ENCODE data around the gene SETD1B.
"Not testable (repeated sequence)": the region's sequence is repeated elsewhere in the genome, so short reads cannot be mapped to it uniquely, and the experiment has no call there.

The SETD1B gene

DNA sequence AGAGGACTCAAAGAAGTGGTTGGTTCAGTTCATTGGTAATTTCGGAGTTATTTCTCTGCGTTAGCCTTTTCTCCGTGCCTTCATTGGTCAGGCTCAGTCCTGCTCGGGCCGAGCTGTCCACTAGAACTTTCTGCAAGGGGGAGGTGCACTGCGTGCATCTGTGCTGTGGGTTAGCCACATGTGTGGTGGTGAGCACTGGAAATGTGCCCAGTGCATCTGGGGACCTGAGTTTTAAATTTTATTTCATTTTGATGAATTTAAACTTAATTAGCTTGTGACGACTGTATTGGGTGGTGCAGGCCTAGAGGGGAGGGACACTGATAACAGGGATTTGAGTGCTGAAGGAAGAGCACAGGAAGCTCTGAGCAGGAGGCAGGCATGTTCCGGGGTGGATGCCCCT, 24.5 kb downstream of the SETD1B start:
- DNase-seq, result no peak

DNA sequence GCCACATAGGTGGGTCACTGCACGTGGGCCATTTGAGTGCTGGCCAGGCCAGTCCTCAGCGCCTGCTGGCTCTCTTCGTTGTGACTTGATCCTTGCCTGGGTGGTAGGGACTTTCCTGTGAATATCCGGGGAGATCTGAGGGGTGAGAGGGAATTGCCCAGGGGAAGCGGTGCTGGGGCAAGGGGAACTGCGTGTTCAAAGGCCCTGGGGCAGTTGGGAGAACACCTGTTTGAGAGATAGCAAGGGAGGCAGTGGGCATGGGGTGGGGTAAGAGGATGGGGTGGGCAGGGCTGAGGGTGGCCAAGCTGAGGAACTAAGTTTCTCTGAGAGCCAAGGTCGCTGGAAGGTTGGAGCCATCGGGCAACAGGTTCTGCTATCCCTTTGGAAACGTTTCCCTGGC, 25.0 kb downstream of the SETD1B start:
- no peak for DNase-seq

DNA sequence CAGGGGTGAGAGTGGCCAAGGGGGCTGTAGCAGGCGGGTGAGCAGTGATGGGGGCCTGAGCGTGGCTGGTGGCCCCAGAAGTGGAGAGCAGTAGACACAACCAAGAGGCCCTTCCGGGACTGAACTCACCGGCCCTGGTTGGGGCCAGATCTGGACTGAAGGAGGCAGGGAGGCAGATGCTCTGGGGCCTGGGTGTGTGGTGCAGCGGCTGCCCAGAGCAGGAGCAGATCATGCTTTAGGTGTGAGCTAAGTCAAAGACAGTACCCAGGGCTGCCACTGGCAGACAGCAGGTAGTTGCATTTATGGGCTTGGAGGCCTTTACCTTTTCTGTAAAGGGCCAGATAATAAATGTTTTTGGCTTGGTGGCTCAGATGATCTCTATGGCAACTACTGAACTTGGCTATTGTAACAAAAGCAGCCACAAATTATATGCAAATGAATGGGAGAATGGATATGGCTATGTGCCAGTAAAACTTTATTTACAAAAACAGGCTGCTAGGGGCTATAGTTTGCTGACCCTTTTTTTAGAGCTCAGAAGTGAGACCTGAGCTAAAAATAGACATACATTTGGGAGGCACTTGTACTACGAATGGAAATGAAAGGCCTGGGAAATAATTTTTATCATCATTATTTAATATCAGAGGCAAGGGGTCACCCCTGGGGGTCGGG, 25.6 kb downstream of the SETD1B start:
- no peak for DNase-seq

DNA sequence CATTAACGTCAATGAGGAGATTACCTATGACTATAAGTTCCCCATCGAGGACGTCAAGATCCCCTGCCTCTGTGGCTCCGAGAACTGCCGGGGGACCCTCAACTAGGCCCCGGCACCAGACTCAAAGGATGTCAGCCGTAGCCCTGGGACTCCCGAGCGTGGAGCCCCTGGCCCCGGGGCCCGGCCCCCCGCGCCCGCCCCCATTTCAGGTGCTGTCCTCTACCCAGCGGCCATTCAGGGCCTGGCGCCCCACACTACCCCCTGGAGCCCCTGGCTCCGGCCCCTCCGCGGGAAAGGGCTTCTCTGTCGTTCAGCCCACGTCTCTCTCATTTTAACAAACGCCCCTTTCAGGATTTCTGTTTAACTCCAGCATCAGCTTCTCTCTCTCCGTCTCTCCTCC, 26.3 kb downstream of the SETD1B start:
- no peak for DNase-seq

DNA sequence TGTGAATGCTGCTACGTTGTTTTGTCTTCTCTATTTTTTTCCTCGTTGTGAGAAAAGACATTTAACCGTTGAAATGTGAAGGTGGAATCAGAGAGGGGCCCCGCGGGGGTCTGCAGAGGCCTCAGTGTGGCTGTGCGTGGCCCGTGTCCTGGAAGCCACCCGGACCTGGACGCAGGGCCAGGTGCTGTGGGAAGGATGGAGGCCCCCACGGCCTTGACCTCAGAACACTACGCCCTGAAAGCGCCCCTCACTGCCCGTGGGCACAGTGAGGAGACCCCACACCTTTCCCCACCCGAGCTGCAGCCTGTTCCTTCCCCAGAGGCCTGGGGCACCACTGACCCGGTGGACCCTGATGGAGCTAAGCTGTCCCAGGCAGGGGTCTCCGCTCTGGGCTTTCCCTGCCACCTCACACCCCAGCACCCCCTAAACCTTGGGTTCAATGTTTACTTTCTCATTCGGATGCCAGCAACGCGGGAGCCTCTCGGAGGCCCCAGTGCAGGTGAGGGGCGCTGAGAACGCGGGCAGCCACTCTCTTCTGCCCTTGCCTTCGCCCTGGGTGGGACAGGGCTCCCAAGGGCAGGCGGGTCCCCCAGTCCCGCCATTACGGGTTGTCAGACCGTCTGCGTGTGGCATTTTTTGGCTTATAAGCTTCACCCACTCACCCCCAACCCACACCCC, 26.9 kb downstream of the SETD1B start:
- no peak for DNase-seq

DNA sequence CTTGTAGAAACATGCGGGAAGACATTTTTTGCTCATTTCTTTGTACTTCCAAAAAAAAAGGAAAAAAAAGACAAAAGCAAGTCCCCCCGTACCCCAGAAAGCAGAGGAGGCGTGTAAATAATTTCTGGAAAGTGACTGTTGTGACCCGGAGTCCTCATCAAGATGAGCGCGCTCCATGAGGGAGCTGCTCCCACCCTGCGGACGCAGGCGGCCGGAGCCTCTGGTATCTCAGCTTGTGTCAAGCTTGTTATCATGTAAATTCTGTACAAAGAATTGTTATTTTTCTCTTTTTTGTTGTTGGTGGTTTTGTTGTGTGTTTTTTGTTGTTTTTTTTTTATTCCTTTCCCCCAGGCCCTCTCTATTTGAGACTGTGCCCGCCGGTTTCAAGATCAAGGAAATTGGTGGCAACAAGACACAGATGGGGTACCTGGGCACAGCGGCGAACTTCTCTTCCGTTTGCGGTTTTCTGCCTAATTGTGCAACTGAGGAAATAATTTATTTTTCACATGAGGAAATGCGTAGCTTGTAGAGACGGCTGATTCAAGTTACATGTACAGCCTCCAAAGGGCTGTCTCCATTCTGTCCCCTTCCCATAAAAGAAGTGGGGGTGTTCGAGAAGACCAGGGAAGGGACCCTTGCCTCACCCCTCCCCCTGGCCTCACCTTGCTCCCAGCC, 27.9 kb downstream of the SETD1B start:
- no peak for DNase-seq

DNA sequence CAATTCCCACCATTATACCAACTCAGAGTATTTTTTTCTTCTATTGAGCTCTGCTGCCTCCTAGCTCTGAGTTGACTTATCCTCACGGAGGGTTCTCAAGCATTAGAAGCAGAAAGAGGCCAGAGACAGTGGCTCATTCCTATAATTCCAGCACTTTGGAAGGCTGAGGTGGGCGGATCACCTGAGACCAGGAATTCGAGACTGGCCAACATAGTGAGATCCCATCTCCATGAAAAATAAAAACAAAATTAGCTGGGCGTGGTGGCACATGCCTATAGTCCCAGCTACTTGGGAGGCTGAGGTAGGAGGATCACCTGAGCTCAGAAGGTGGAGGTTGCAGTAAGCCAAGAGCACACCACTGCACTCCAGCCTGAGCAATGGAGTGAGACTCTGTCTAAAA, 33.9 kb downstream of the SETD1B start:
- no peak for DNase-seq

DNA sequence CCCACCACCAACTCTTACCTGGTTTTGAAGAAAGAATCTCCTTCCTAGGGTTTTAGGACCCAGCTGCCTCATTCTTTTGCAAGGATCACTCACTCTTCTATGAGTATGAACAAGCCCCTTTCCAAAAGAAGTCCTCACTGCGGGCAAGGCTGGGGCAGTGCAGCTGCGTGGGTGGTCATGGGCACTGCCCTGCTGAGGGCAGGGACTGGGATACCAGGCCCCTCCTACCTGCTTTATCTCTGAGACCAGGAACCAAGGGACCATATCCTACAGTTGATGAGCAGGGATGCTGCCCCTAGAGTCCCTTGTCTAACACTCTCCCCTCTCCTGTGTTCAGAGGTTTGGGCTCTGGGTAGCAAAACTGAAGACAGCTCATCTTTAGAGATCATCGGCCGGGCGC, 34.3 kb downstream of the SETD1B start:
- DNase-seq, result no peak

DNA sequence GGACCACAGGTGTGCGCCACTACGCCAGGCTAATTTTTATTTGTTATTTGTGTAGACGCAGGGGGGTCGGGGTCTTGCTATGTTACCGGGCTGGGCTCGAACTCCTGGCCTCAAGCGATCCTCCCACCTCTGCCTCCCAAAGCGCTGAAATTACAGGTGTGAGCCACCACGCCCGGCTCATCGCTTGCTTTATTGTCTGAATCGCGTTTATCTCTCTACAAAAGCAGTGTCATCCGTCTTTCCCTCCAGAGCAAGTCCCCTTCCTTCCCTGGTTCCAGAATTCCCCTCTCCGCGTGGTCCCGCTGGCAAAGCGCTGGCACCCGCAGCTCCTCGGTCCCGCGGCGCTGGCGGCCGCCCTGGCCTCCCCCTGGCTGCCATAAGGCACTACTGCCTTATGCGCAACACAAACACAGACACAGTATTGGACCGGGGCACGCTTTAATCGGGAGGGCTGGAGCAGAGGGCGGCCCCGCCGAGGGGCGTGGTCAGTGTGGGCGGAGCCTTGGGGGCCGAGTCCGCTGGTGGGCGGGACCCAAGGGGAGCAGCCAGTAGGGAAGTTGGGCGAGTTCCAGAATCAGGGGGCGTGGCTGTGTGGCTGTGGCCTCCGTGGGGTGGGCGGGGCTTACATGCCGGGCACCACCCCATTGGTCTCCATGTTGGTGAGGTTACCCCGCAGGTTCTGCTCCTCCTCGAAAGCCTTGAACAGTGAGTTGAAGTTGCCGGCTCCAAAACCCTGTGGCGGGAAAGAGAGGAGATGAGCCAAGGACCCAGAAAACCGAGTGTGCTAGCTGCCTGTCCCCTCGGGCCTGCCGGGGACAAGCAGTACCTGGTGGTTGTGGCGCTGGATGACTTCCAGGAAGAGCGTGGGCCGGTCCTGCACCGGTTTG, 35.5 kb downstream of the SETD1B start:
- peak; percentile 99 for DNase-seq

DNA sequence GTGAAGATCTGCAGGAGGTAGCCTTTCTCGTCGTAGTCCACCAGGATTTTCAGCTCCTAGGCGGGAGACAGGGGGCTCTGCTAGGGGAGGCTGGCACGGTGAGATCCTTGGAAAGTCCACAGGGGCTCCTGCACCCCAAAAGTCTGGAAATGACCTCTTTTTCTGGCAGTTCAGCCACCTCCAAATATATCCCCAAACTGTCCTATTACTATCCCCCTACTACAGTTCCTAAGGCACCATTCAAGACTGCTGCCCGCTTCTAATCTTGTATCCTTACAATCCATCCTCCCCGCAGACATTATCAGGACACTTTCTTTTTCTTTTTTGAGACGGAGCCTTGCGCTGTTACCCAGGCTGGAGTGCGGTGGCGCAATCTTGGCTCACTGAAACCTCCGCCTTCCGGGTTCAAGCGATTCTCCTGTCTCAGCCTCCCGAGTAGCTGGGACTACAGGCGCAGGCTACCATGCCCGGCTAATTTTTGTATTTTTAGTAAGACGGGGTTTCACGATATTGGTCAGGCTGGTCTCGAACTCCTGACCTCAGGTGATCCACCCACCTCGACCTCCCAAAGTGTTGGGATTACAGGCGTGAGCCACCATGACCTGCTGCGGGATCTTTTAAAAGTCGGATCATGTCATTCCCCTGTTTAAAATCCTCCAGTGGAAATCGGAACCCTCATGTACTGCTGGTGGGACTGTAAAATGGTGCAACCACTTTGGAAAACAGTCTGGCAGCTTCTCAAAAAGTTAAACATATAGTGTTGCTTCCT, 36.4 kb downstream of the SETD1B start:
- no peak for DNase-seq

DNA sequence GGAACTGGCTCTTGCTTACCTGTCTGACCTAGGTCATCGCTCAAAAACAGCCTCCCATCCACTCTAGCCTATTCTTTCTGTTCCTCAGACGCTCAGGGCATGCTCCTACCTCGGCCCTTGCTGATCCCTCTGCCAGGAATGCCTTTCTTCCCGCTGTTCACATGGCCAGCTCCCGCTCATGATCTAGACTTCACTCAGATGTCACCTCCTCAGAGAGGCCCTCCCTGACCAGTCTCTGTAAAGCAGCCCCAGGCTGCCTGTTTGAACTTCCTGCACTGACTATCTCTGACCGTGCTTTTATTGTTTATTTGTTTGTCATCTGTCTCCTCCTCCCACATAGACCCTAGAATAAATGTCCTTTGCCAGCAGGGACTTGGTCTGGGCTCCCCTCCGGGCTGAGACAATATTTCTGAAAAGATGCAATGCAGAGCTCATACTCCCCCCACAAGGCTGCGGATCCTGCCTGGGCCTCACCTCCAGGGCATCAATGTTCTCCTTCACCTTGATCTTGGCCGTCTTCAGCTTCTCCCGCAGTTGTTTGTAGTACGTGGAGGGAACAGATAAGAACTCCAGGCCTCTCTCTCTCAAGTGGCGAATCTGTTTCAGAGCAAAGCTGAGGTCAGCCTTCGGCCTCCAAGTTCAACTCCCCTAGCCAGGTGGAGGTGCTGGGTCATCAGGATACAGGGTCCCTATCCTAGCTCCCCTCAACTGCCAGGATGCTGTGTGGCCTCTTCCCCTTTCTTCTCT, 39.6 kb downstream of the SETD1B start:
- DNase-seq, result no peak

DNA sequence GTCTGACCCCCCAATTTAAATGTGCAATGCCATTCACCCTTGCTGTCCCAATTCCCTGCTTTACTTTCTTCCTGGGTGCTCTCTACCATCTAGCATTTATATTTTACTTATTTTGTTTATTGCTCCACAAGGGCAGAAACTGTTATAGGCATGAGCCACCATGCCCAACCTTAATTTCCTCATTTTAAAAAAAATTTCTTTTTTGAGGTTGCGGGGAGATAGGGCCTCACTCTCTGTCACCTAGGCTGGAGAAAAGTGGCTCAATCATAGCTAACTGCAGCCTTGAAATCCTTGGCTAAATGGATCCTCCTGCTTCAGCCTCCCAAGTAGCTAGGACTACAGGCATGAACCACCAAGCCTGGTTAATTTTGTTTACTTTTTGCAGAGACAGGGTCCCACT, 41.9 kb downstream of the SETD1B start:
- no peak for DNase-seq

DNA sequence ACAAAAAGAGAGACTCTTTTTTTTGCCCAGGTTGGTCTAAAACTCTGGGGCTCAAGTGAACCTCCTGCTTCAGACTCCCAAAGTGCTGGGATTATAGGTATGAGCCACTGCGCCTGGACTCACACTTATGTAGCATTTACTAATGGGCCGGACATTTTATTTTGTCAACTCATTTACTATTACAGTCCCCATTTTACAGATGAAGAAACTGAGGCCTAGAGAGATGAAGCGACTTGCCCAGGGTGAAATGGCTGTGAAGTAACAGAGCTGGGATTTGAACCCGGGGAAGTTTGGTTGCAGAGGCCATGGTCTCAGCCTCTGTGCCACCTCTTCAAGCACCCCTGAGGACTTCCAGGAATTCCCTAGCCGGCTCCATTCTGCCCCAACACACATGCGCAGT, 45.4 kb downstream of the SETD1B start:
- no peak for DNase-seq

DNA sequence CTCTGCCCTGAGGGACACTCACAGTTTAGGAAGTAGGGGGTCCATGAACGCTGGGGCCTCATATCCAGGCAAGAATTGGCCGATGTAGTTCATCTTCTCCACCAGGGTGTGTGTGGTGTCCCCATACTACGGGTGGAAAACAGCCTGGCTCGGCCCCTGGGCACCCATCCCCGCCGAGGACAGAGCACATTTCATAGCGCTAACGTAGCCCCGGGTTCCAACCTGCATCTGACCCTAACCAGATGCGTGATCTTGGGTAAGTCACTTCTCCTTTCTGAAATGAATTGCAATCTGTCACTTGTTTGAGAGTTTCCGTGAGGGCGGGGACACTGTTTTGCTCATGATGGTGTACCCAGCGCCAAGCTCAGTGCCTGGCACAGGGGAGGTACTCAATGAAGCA, 45.9 kb downstream of the SETD1B start:
- DNase-seq, result peak; percentile 2

DNA sequence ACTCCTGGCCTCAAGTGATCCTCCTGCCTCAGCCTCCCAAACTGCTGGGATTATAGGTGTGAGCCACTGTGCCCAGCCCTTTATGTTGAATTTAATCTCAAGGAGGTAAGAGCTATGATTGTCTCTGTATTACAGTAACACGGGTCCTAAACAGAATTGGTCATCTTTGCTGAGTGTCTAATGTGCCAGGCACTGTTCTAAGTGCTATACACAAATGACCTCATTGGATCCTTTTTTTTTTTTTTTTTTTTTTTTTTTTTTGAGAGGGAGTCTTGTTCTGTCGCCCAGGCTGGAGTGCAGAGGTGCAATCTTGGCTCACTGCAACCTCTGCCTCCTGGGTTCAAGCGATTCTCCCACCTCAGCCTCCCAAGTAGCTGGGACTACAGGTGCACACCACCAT, 48.6 kb downstream of the SETD1B start:
- DNase-seq, result not testable (repeated sequence)

DNA sequence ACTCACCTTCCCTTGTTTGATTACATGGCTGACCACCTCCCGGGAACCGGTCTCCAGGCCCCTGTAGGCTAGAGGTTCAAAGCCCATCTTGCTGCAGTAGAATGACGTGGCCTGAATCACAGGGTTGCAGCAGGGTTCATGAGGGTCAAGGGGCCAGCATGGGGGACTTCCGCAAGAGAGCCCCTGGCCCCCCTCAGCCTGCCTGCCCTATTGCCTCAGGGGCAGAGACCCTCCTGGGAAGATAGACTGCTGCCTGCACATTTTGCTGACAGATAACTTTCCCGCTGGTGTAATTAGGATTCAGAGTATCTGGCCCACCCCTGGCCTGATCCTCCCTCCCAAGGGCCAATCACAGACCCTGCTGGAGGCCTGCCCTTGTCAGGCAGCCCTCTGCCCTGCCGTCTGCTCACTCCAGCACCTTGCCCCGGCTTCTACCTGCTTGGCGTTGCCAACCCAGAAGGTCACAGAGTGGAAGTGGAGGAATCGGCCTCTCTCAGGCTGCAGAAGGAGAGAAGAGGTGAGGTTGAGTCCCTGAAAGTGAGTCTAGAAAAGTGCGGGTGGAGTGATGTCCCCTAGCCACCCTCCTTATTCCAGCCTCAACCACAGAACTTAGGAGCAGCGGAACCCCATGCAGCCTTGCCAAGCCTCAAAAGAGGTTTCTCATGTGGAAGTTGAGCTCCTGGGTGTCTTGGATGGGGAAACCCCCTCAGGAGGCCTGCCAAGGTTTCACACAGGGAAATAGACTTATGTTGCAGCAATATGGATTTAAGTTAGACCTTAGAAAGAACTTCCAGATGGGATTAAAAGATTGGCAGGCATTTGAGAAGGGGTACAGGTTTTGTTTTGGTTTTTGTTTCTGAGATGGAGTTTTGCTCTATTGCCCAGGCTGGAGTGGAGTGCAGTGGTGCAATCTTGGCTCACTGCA, 53.8 kb downstream of the SETD1B start:
- DNase-seq, result no peak

DNA sequence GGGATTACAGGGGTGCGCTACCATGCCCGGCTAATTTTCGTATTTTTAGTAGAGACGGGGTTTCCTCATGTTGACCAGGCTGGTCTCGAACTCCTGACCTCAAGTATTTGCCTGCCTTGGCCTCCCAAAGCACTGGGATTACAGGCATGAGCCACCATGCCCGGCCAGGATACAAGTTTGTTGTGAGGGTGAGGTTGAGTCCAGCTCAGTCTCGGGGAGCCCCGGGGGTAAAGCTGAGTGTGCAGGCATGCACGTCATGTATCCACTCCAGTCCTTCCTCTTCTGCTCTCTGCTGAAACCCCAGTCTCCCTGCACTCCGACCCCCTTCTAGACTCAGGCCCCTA, 54.5 kb downstream of the SETD1B start:
- DNase-seq, result no peak

DNA sequence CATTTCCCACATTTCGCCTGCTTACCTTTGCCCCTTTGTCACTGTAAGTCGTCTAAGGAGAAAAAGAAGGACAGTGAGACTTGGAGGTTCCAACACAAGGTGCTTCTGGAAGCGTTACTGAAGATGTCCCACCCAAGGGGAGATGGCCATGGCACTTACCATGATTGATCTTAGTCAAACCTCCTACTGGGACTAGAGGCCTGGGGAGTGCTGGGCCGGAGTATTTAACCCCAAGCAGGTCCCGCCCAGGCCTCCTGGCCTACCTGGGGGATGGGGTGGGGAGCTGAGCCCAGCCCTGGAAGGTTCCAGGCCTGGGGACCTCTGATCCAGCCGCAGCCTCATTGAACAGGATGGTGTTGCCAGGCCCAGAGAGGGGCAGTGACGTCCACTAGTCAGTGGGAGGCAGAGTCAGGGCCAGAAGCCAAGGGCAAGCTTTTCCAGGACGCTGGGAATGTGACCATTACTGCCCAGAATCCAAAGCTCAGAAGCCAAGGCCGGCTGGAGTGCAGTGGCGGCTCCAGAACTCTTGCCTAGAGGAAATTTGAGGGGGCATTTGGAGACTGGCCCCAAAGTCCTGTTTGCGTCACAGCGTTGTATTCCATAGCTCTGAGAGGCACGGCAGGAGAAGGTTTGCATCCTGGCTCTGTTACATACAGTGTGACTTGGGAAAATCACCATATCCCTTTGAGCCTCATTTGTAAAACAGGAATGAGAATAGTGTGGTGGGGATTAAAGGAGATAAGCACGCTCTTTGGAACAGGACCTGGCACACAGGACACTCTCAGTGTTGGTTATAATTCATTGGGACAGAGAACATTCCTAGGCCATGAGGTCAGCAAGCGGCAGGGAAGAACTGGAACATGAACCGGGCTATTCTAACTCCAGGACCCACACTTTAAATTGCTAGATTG, 55.1 kb downstream of the SETD1B start, which contains the start of gene HPD:
HPD (minus strand) TSS at position 198 of the 911 bp plus-strand sequence; CDS start at position 162, 36 bp downstream.
- no peak for DNase-seq

DNA sequence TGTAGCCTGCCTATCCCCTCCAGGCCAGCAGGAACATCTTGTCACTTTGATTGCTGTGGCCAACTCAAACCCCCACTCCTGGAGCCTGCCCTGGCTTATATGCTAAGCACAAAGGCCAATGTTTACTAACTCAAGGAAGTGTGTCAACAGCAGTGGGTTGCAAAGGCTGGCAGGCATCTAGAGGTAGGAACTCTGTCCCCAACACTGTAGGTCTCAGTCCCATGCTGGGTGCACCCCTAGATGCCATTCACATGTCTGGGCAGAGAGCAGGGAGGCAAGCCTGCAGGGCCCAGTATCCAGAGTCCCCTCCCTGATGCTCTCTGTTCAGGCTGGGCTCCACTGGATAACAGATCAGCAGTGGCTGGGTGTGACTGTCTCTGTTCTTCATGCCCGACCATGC, 56.4 kb downstream of the SETD1B start:
- no peak for DNase-seq
